ENCODE data around the gene FBL. TPM values are rescaled to one million over a fixed set of nuclear protein-coding genes. Genes with fewer than 3 reads are reported as not detected.

Gene FBL
- total RNA-seq, 1 donor from 2014 or later = 250 TPM

- Mint-ChIP-seq H3K4me1 (ENCODE audit: low read depth) (peaks cover 18% of the 10 kb centered on the region), H3K9me3 (ENCODE audit: low read depth) (no peaks in the 10 kb centered on the region), H3K27ac (peak overlapping the region; percentile 92), H3K4me3 (ENCODE audit: low read depth) (peak overlapping the region; percentile 86), H3K36me3 (ENCODE audit: insufficient read depth) (peaks cover 31% of the 10 kb centered on the region), H3K27me3 (no peaks in the 10 kb centered on the region)
- TF ChIP-seq CTCF (IDR thresholded peaks at IDR 0.05; ENCODE audit: unreplicated experiment) = no peak
- DNase-seq (ENCODE audit: low spot score, unreplicated experiment) = no peak
Measured at GRCh38 chr19:39833160-39833463, 13.1 kb downstream of the FBL start.

- no peak for TF ChIP-seq CTCF (IDR thresholded peaks at IDR 0.05; ENCODE audit: unreplicated experiment)
- Mint-ChIP-seq H3K27ac (peak overlapping the region; percentile 92), H3K27me3 (no peaks in the 10 kb centered on the region), H3K4me3 (ENCODE audit: low read depth) (peak overlapping the region; percentile 86), H3K9me3 (ENCODE audit: low read depth) (no peaks in the 10 kb centered on the region), H3K4me1 (ENCODE audit: low read depth) (peaks cover 18% of the 10 kb centered on the region), H3K36me3 (ENCODE audit: insufficient read depth) (peaks cover 29% of the 10 kb centered on the region)
- no peak for DNase-seq (ENCODE audit: low spot score, unreplicated experiment)
Measured at GRCh38 chr19:39832341-39833083, 13.7 kb downstream of the FBL start.

GRCh38 chr19:39831679-39832078 is 14.5 kb downstream of the FBL start:
- Mint-ChIP-seq H3K36me3 (ENCODE audit: insufficient read depth) (peaks cover 26% of the 10 kb centered on the region), H3K27ac (no peak overlapping the region), H3K9me3 (ENCODE audit: low read depth) (no peaks in the 10 kb centered on the region), H3K4me1 (ENCODE audit: low read depth) (peaks cover 18% of the 10 kb centered on the region), H3K4me3 (ENCODE audit: low read depth) (peak overlapping the region; percentile 86), H3K27me3 (no peaks in the 10 kb centered on the region)
- TF ChIP-seq CTCF (IDR thresholded peaks at IDR 0.05; ENCODE audit: unreplicated experiment) = no peak
- no peak for DNase-seq (ENCODE audit: low spot score, unreplicated experiment)

GRCh38 chr19:39830847-39831246 is 15.3 kb downstream of the FBL start:
- Mint-ChIP-seq H3K27ac (peak overlapping the region; percentile 3), H3K27me3 (no peaks in the 10 kb centered on the region), H3K4me3 (ENCODE audit: low read depth) (peak overlapping the region; percentile 2), H3K36me3 (ENCODE audit: insufficient read depth) (peaks cover 27% of the 10 kb centered on the region), H3K9me3 (ENCODE audit: low read depth) (no peaks in the 10 kb centered on the region), H3K4me1 (ENCODE audit: low read depth) (peaks cover 18% of the 10 kb centered on the region)
- DNase-seq (ENCODE audit: low spot score, unreplicated experiment) = no peak
- no peak for TF ChIP-seq CTCF (IDR thresholded peaks at IDR 0.05; ENCODE audit: unreplicated experiment)

- no peaks in the 10 kb centered on the region for H3K27me3 Mint-ChIP-seq
- H3K4me1 Mint-ChIP-seq (ENCODE audit: low read depth) = peaks cover 18% of the 10 kb centered on the region
- H3K4me3 Mint-ChIP-seq (ENCODE audit: low read depth) = no peak overlapping the region
- H3K9me3 Mint-ChIP-seq (ENCODE audit: low read depth) = no peaks in the 10 kb centered on the region
- no peak for DNase-seq (ENCODE audit: low spot score, unreplicated experiment)
- H3K36me3 Mint-ChIP-seq (ENCODE audit: insufficient read depth) = peaks cover 27% of the 10 kb centered on the region
- TF ChIP-seq CTCF (IDR thresholded peaks at IDR 0.05; ENCODE audit: unreplicated experiment) = no peak
- H3K27ac Mint-ChIP-seq = no peak overlapping the region
Measured at GRCh38 chr19:39830406-39830805, 15.8 kb downstream of the FBL start.
